HG03103 (cell line): ENCODE measurements around the gene HBG1.
A peak's percentile ranks its signal among the peaks of the same experiment; 100 is the strongest.

ENCODE experiments used
- ATAC-seq: cut with Tn5 transposase; IDR thresholded peaks from one replicate; pipeline ENCODE4 v1.9.1; 2021; ENCODE audit warnings: low read depth; ENCODE audit not compliant: unreplicated experiment

HBG1 gene

GRCh38 chr11:5229356-5229755 lies 20.3 kb downstream of the HBG1 start:
- peak; percentile 55 for ATAC-seq

DNA sequence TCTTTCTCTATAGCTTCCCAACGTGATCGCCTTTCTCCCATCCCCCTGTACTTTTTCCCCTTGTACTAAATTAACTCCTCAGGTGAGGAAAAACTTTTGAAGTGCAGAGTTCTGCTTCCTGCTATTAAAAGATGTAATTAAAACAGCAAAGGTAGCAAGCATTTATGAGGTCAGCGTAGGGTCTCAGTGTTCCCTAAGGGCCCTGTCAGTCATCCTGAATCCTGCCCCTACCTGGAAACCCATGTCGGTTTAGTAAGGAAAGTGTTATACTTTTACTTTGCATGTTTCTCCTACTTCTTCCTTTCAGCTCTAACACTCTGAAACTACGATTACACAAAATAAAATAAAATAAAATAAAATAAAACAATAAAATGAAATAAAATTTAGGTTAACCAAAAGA lies 21.5 kb downstream of the HBG1 start:
- ATAC-seq: no peak

GRCh38 chr11:5227681-5228080 lies 22.0 kb downstream of the HBG1 start:
- no peak for ATAC-seq

- no peak for ATAC-seq
Measured at GRCh38 chr11:5226732-5227310, 22.8 kb downstream of the HBG1 start, which contains the start of gene HBB. TSS of gene HBB (minus strand) at chr11:5227071. CDS start at chr11:5227021, 50 bp downstream.

- ATAC-seq: no peak
Measured at GRCh38 chr11:5225480-5225871, 24.2 kb downstream of the HBG1 start.

- ATAC-seq: no peak
Measured at GRCh38 chr11:5224538-5225479, 24.8 kb downstream of the HBG1 start.

GRCh38 chr11:5223686-5224085 lies 26.0 kb downstream of the HBG1 start:
- ATAC-seq: no peak

DNA sequence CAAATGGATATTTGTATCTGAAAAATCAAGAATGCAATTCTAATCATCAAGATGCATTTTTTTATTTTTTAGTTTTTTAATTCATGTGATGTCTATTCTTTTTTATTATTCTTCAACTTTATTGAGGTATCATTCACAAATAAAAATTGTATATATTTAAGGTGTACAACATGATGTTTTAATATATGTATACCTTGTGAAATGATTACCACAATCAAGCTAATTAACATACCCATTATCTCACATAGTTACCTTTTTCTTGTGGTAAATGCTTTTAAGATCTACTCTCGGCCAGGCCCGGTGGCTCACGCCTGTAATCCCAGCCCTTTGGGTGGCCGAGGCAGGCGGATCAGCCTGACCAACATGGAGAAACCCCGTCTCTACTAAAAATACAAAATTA lies 26.5 kb downstream of the HBG1 start:
- no peak for ATAC-seq

GRCh38 chr11:5210376-5210885 lies 39.2 kb downstream of the HBG1 start:
- ATAC-seq: no peak

GRCh38 chr11:5204787-5205186 lies 44.9 kb downstream of the HBG1 start:
- no peak for ATAC-seq

DNA sequence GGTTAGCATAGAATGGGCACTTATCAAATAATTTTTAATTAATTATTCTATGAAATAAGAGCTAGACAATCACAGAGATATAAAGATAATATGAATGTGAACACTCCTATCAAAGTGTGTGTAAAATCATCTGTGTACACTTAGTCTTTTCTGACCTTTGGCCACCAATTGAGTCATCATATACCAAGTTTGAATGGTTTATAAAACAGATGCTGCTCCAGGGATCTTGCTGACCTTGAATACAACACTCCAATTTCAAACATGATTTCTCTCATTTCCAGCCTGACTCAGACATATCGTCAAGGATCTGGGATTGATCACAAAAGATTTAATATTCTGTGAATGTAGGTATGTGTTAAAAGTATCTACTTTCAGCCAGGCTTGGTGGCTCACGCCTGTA lies 46.3 kb downstream of the HBG1 start:
- no peak for ATAC-seq

- ATAC-seq: no peak
Measured at GRCh38 chr11:5200582-5200981, 49.1 kb downstream of the HBG1 start, which contains the start of gene OR51V1. TSS of gene OR51V1 (minus strand) at chr11:5200682. CDS start at chr11:5200682, 0 bp downstream.

- ATAC-seq: no peak
Measured at GRCh38 chr11:5198285-5198684, 51.4 kb downstream of the HBG1 start.
